Panc1 (cell line): Measurements from ENCODE around the gene NMT1. TPM values are rescaled to one million over a fixed set of nuclear protein-coding genes. Genes with fewer than 3 reads are reported as not detected.

ENCODE experiments used
- ATAC-seq: fragments of 200-7000 bp; cut with Tn5 transposase; 2 replicates; pipeline ENCODE4 v1.9.1; 2020; ENCODE audit warnings: mild to moderate bottlenecking, moderate library complexity
- BruUV-seq: library from RNA; stranded (reverse); fragments of 400-500 nt; replicated peaks from 2 replicates; lab custom pipeline; 2021; lab: Mats Ljungman, UMichigan
- CTCF ChIA-PET: fragments of 300-600 bp; sonication (Branson Sonifier 250); formaldehyde crosslinking; loops from one replicate; lab custom pipeline; 2022; ENCODE audit warnings: antibody characterized with exemption; lab: Charles Lee
- POLR2A ChIA-PET: fragments of 300-600 bp; sonication (Branson Sonifier 250); formaldehyde crosslinking; loops from one replicate; lab custom pipeline; 2022; ENCODE audit warnings: antibody characterized with exemption; lab: Charles Lee
- DNase-seq: peaks from one replicate; pipeline ENCODE4 v3.0.0-alpha.2; 2010; ENCODE audit warnings: low read depth, low spot score
- H3K27ac ChIP-seq: 2 replicates; pipeline ENCODE4 v1.5.1; 2011; ENCODE audit warnings: mild to moderate bottlenecking, low read length, inconsistent platforms
- H3K27me3 ChIP-seq: fragments of 200-500 bp; sonication (Bioruptor generic); 2 replicates; pipeline ENCODE4 v1.6.0; 2014; ENCODE audit warnings: low read length, inconsistent platforms; ENCODE audit not compliant: control insufficient read depth, insufficient read depth
- H3K36me3 ChIP-seq: fragments of 200-500 bp; sonication (Bioruptor generic); 2 replicates; pipeline ENCODE4 v1.5.1; 2014; ENCODE audit warnings: inconsistent platforms, mild to moderate bottlenecking, low read length, moderate library complexity; ENCODE audit not compliant: control insufficient read depth, insufficient read depth
- H3K4me1 ChIP-seq: 2 replicates; pipeline ENCODE4 v1.5.1; 2011; ENCODE audit warnings: inconsistent platforms, mild to moderate bottlenecking, low read length, moderate library complexity; ENCODE audit not compliant: control insufficient read depth, insufficient read depth
- H3K4me3 ChIP-seq, 2 experiments: 2 replicates each; pipeline ENCODE4 v1.5.1; 2011 to 2012; ENCODE audit warnings: low read depth in 2 of 2, low read length in 2 of 2, mild to moderate bottlenecking in 2 of 2, inconsistent platforms in 1 of 2, moderate library complexity in 1 of 2
- H3K9me3 ChIP-seq: fragments of 200-500 bp; sonication (Bioruptor generic); 2 replicates; pipeline ENCODE4 v1.5.1; 2014; ENCODE audit warnings: low read depth, mild to moderate bottlenecking, inconsistent platforms, low read length, moderate library complexity; ENCODE audit not compliant: control insufficient read depth, insufficient read depth
- CTCF ChIP-seq: fragments of 450-650 bp; IDR thresholded peaks from 2 replicates; pipeline ENCODE4 v1.5.1; 2017; ENCODE audit warnings: mild to moderate bottlenecking
- POLR2AphosphoS5 ChIP-seq: IDR thresholded peaks from 2 replicates; pipeline ENCODE4 v1.6.1; 2012; ENCODE audit warnings: mild to moderate bottlenecking, low read depth, low read length, moderate library complexity
- REST ChIP-seq, 2 experiments: IDR thresholded peaks; 2 replicates each; pipeline ENCODE4 v1.6.1; 2011 to 2012; ENCODE audit warnings: low read depth in 2 of 2, control low read depth in 1 of 2, low read length in 1 of 2, mild to moderate bottlenecking in 1 of 2, moderate library complexity in 1 of 2; ENCODE audit not compliant: insufficient read depth in 1 of 2
- SIN3A ChIP-seq: IDR thresholded peaks from 2 replicates; pipeline ENCODE4 v1.6.1; 2012; ENCODE audit warnings: low read depth, mild to moderate bottlenecking, low read length, moderate library complexity, borderline replicate concordance; ENCODE audit not compliant: insufficient read depth
- TCF7L2 ChIP-seq: IDR thresholded peaks from 2 replicates; pipeline ENCODE4 v1.6.1; 2011; ENCODE audit warnings: mild to moderate bottlenecking, low read depth, low read length, inconsistent platforms
- in situ Hi-C: cut with HindIII; loops from 2 replicates; pipeline ENCODE4 v1.10.0; 2016; ENCODE audit warnings: low sequenced_read_pairs, low pct_unique_long_range_greater_than_20kb
- intact Hi-C: fragments of 100-400 bp; cut with micrococcal nuclease; formaldehyde crosslinking; loops from one replicate; pipeline ENCODE4 v1.10.0; 2022; ENCODE audit not compliant: unreplicated experiment
- total RNA-seq: library from RNA; stranded (reverse); gene quantifications from one replicate; pipeline ENCODE4 v1.2.1, GENCODE V29; 2021; ENCODE audit not compliant: unreplicated experiment

The NMT1 gene
- total RNA-seq, 1 experiment from 2014 or later: 105 TPM

GRCh38 chr17:45087504-45087975 is 26.4 kb downstream of the NMT1 start:
- Histone ChIP-seq H3K27me3 (no peaks in the 10 kb centered on the region), H3K36me3 (peaks cover 7% of the 10 kb centered on the region), H3K4me3 (no peak overlapping the region), H3K4me1 (peaks cover under 1% of the 10 kb centered on the region), H3K9me3 (no peaks in the 10 kb centered on the region), H3K27ac (no peak overlapping the region)
- no peak for ATAC-seq
- no TSS peak for BruUV-seq
- ChIA-PET POLR2A (no interaction called here), CTCF (no interaction called here)
- intact Hi-C loops: no loop called here
- TF ChIP-seq SIN3A (no peak), CTCF (no peak), POLR2AphosphoS5 (no peak), TCF7L2 (no peak), REST (IDR thresholded peaks at IDR 0.05; ENCODE audit: insufficient read depth in 1 of 2, low read depth in 2 of 2, low read length in 1 of 2) (no peak)
- in situ Hi-C loops: no loop called here
- DNase-seq: no peak

- ChIA-PET POLR2A (no interaction called here), CTCF (no interaction called here)
- Histone ChIP-seq H3K4me3 (no peak overlapping the region), H3K36me3 (peaks cover 7% of the 10 kb centered on the region), H3K27me3 (no peaks in the 10 kb centered on the region), H3K4me1 (peaks cover 5% of the 10 kb centered on the region), H3K9me3 (no peaks in the 10 kb centered on the region), H3K27ac (no peak overlapping the region)
- no peak for ATAC-seq
- TF ChIP-seq POLR2AphosphoS5: no peak
- TF ChIP-seq SIN3A: no peak
- TF ChIP-seq TCF7L2: no peak
- TF ChIP-seq CTCF: no peak
- no peak for TF ChIP-seq REST (IDR thresholded peaks at IDR 0.05; ENCODE audit: insufficient read depth in 1 of 2, low read depth in 2 of 2, low read length in 1 of 2)
- no peak for DNase-seq
- intact Hi-C loops (no loop called here), in situ Hi-C loops (no loop called here)
- no TSS peak for BruUV-seq
Observed at GRCh38 chr17:45087978-45088377, 26.9 kb downstream of the NMT1 start.
